KOPT-K1 (cell line): ENCODE measurements around the gene PQBP1.
"Not testable (repeated sequence)": the region's sequence is repeated elsewhere in the genome, so short reads cannot be mapped to it uniquely, and the experiment has no call there.

Experiments used
- H3K27ac ChIP-seq: fragments of 200-600 bp; sonication (generic); 2 replicates; pipeline ENCODE4 v1.5.1; 2016; ENCODE audit warnings: antibody characterized with exemption, mild to moderate bottlenecking, low read depth, low read length; ENCODE audit not compliant: poor library complexity, severe bottlenecking
- H3K36me3 ChIP-seq: fragments of 200-600 bp; sonication (generic); 2 replicates; pipeline ENCODE4 v1.5.1; 2017; ENCODE audit warnings: antibody characterized with exemption, mild to moderate bottlenecking, low read length, moderate library complexity; ENCODE audit not compliant: insufficient read depth
- H3K9me3 ChIP-seq: fragments of 200-600 bp; sonication (generic); 2 replicates; pipeline ENCODE4 v1.5.1; 2017; ENCODE audit warnings: antibody characterized with exemption, low read length, mild to moderate bottlenecking; ENCODE audit not compliant: insufficient read depth, poor library complexity, severe bottlenecking

The PQBP1 gene, protein sequence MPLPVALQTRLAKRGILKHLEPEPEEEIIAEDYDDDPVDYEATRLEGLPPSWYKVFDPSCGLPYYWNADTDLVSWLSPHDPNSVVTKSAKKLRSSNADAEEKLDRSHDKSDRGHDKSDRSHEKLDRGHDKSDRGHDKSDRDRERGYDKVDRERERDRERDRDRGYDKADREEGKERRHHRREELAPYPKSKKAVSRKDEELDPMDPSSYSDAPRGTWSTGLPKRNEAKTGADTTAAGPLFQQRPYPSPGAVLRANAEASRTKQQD

DNA sequence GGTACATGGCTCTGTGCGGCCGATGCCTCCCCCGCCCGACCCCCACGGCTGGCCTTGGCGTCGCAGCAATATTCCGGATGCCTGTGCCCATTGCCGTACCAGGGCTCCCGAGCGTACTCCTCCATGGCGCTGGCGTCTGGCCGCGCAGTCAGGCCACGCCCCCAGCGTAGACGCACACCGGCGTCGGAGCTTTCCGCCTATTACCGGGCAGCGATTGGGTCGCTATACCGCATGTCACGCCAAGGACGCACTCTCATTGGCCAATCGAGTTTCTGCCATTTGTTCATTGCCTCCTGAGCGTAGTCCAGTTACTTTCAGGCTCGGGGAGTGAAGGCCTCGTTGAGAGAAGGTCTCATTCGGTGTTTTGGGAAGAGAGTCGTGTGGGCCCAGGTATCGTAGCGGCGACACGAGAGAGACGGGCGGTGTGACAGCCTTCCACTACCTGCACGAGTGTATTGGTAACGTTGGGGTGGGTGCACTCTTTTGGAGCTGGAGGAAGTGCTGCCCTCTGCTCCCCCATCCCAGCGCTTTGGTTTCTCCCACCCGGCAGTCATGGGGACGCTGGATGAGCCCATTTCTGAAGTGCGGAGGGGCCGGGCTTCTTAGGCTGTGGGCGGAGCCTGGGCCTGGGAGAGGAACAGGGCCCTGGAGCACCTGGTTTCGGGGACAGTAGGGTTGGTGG lies at the start of gene PQBP1, which contains the start of gene TIMM17B:
Gene PQBP1 (plus strand): TSS at position 306 of the 682 bp plus-strand sequence. CDS start 580 bp downstream, outside the sequence.
Gene TIMM17B (minus strand): TSS at position 144 of the 682 bp plus-strand sequence. CDS start 19 bp downstream, at position 125.
- peaks cover 47% of the 10 kb centered on the region for H3K36me3 ChIP-seq
- H3K27ac ChIP-seq: peak within 1 kb of the TSS; percentile 93
- H3K9me3 ChIP-seq: no peaks in the 10 kb centered on the region

GRCh38 chrX:48848847-48849246 lies 48.9 kb upstream of the PQBP1 start:
- H3K9me3 ChIP-seq: peaks cover 18% of the 10 kb centered on the region
- no peak overlapping the region for H3K27ac ChIP-seq
- no peaks in the 10 kb centered on the region for H3K36me3 ChIP-seq

- Histone ChIP-seq H3K36me3 (no peaks in the 10 kb centered on the region), H3K27ac (no peak overlapping the region), H3K9me3 (peaks cover 19% of the 10 kb centered on the region)
Observed at GRCh38 chrX:48852857-48853256, 44.9 kb upstream of the PQBP1 start.

GRCh38 chrX:48853494-48853893 lies 44.2 kb upstream of the PQBP1 start:
- H3K27ac ChIP-seq, H3K36me3 ChIP-seq: not testable (repeated sequence)
- H3K9me3 ChIP-seq: peaks cover 19% of the 10 kb centered on the region

DNA sequence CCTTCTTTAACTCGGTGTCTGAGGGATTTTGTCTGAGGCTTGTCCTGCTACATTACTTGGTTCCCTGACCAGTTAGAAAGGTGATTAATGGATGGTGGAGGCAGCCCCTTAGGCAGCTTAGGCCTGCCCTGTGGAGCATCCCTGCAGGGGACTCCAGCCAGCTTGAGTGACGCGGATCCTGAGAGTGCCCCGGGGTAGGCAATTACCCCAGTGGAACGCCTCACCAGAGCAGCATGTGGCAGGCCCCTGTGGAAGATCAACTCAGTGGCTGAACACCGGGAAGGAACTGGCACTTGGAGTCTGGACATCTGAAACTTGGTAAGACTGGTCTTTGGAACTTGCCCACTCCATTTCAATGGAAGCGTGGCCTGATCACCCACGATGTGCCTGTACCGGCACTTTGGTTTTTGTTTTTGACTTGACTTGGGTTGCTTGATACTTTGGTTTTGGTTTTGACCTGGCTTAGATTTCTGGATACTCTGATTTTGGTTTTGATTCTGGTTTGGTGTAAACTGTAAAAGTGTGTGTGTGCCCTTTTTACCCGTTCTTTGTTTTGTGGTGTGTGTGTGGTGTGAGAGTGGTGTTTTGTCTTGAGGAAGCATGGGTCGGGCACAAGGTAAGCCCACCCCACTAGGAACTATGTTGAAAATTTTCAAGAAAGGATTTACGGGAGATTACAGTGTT lies 43.5 kb upstream of the PQBP1 start:
- H3K36me3 ChIP-seq, H3K27ac ChIP-seq: not testable (repeated sequence)
- H3K9me3 ChIP-seq: peaks cover 19% of the 10 kb centered on the region

GRCh38 chrX:48854898-48855297 lies 42.8 kb upstream of the PQBP1 start:
- Histone ChIP-seq H3K36me3 (no peaks in the 10 kb centered on the region), H3K9me3 (peaks cover 19% of the 10 kb centered on the region), H3K27ac (no peak overlapping the region)

DNA sequence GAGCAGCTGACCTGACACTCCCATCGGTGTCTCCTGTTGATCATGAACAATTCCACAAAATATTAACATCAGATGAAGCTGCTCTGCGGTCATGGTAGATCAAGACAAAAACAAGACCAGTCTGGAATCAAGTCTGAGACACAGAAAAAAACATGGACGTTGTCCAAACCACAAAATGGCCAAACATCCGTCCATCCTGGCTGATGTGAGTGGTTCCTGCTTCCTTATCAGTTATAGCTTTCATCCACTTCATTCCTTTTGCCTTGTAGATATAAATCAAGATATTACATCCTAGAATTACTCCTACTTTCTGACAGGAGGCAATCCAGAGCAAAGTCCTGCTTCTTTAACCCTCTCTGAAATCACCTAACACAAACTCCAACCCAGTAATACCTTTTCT lies 33.5 kb upstream of the PQBP1 start:
- no peaks in the 10 kb centered on the region for H3K9me3 ChIP-seq
- no peak overlapping the region for H3K27ac ChIP-seq

DNA sequence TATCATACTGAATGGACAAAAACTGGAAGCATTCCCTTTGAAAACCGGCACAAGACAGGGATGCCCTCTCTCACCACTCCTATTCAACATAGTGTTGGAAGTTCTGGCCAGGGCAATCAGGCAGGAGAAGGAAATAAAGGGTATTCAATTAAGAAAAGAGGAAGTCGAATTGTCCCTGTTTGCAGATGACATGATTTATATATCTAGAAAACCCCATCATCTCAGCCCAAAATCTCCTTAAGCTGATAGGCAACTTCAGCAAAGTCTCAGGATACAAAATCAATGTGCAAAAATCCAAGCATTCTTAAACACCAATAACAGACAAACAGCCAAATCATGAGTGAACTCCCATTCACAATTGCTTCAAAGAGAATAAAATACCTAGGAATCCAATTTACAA lies 25.7 kb upstream of the PQBP1 start:
- H3K27ac ChIP-seq, H3K36me3 ChIP-seq, H3K9me3 ChIP-seq: not testable (repeated sequence)

More for the DNA sequence above, 33.5 kb upstream of the PQBP1 start:
- no peaks in the 10 kb centered on the region for H3K36me3 ChIP-seq

GRCh38 chrX:48876944-48877343 lies 20.8 kb upstream of the PQBP1 start:
- not testable (repeated sequence) for H3K27ac ChIP-seq, H3K9me3 ChIP-seq, H3K36me3 ChIP-seq

GRCh38 chrX:48883729-48884128 lies 14.0 kb upstream of the PQBP1 start:
- H3K36me3 ChIP-seq: no peaks in the 10 kb centered on the region

DNA sequence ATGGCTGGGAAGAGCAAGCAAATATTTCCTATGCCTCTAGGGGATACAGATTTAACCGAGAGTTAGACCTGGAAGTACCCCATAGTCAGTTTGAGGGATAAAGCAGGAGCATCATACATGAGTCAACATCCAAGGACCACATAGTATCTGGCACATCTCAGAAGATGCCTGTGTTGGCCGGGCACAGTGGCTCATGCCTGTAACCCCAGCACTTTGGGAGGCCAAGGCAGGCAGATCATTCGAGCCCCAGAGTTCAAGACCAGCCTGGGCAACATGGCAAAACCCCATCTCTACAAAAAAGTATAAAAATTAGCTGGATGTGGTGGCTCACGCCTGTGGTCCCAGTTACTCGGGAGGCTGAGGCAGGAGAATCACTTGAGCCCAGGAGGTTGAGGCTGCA lies 11.1 kb upstream of the PQBP1 start:
- not testable (repeated sequence) for H3K9me3 ChIP-seq, H3K27ac ChIP-seq, H3K36me3 ChIP-seq

More at GRCh38 chrX:48883729-48884128, 14.0 kb upstream of the PQBP1 start:
- no peaks in the 10 kb centered on the region for H3K9me3 ChIP-seq
- H3K27ac ChIP-seq: no peak overlapping the region

DNA sequence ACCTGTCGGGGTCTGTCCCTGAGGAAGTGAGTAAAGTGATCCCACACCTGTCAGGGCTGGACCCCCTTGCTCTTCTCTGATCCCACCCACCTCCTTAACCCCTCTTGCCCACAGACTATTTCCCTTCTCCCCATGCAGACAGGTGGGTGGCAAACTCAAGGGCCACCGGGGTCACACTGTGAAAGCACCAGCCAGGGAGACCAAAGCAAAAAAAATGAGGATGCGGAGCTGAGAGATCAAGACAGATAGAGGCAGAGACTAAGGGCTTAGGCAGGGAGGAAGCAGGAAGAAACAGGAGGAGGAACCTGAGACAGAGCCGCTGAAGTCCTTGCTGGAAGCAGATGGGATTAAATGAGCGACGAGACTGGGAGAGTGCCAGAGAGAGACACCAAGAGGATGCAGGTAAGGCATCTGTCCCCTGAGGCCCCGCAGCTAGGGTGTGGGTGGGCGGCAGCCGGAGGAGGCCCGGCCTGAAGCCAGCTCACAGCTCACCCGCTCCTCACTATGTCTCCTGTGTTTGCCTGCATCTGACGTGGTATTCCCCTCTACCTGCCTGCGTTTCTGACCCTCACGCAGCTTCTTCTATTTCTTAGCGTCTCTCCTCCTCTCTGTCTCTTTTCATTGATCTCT lies 7.3 kb upstream of the PQBP1 start:
- no peak overlapping the region for H3K27ac ChIP-seq
- H3K9me3 ChIP-seq: no peaks in the 10 kb centered on the region
- H3K36me3 ChIP-seq: peaks cover 19% of the 10 kb centered on the region

DNA sequence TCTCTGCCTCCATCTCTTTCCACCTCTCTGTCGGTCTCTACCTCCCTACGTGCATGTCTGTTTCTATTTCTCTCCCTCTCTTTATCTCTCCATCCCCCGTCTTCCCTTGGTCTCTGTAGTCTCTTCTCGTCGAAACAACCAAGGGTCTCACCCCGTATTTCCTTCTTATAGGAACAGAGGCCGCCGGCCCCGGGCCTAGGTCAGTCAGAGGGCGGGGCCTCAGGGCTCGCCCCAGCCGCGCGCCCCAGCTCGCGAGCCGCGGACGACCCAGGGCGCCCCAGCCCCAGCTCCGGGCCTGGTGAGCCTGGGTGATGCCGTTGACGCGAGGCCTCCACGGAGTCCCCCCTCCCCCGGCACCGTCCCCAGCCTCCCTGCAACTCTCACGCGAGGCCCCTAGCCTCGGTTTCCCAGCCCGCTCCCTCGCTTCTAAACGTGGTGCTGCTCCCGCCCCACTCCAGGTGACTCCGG lies 6.8 kb upstream of the PQBP1 start:
- H3K9me3 ChIP-seq: no peaks in the 10 kb centered on the region
- peaks cover 19% of the 10 kb centered on the region for H3K36me3 ChIP-seq
- no peak overlapping the region for H3K27ac ChIP-seq

- no peak overlapping the region for H3K27ac ChIP-seq
- peaks cover 19% of the 10 kb centered on the region for H3K36me3 ChIP-seq
- no peaks in the 10 kb centered on the region for H3K9me3 ChIP-seq
Observed at GRCh38 chrX:48891402-48892288, 6.1 kb upstream of the PQBP1 start.
